Urinary bladder (tissue), 4 donors: ENCODE results near the gene MMP24. TPM values are rescaled to one million over a fixed set of nuclear protein-coding genes. Genes with fewer than 3 reads are reported as not detected.
"Not testable (repeated sequence)": the region's sequence is repeated elsewhere in the genome, so short reads cannot be mapped to it uniquely, and the experiment has no call there.

ENCODE experiments used
- DNase-seq: peaks from one replicate; pipeline ENCODE4 v3.0.0-alpha.2; 2015; ENCODE audit errors: extremely low spot score
- H3K27ac ChIP-seq: one replicate; pipeline ENCODE4 v1.5.1; 2013; ENCODE audit warnings: low read depth, mild to moderate bottlenecking, moderate library complexity
- H3K36me3 ChIP-seq: one replicate; pipeline ENCODE4 v1.6.1; 2013; ENCODE audit warnings: mild to moderate bottlenecking, moderate library complexity; ENCODE audit not compliant: insufficient read depth
- H3K4me1 ChIP-seq: one replicate; pipeline ENCODE4 v1.6.1; 2013; ENCODE audit warnings: mild to moderate bottlenecking, moderate library complexity; ENCODE audit not compliant: insufficient read depth
- H3K4me3 ChIP-seq: one replicate; pipeline ENCODE4 v1.5.1; 2013; ENCODE audit warnings: low read depth, low read length
- WGBS: extraction: QIAGEN DNeasy Blood & Tissue Kit; methylation state at CpG from one replicate; pipeline ENCODE4 v1.1.7; 2013; 5-methylcytosine and 5-hydroxymethylcytosine counted together
- polyA plus RNA-seq: library from polyadenylated mRNA; stranded (reverse); fragments of 200-250 nt; gene quantifications from one replicate; pipeline ENCODE4 v1.2.3, GENCODE V29; 2013
- total RNA-seq: library from RNA; depleted of rRNA; stranded (reverse); fragments of >200 nt; gene quantifications from one replicate; pipeline ENCODE4 v1.2.3, GENCODE V29; 2014
- donor health status: healthy with polysubstance abuse.
- donor health status: healthy.

The MMP24 gene
- total and polyA plus RNA-seq, 2 donors: 0.67 to 1.5 TPM

GRCh38 chr20:35302421-35303335, 76.2 kb downstream of the MMP24 start:
- no peak overlapping the region for H3K4me3 ChIP-seq
- DNase-seq: no peak
- 80% methylated on average over 6 of the region's 6 CpGs for WGBS
- H3K36me3 ChIP-seq: no peaks in the 10 kb centered on the region
- H3K27ac ChIP-seq: no peak overlapping the region
- no peaks in the 10 kb centered on the region for H3K4me1 ChIP-seq

- WGBS: 85% methylated on average over 11 of the region's 11 CpGs
- Histone ChIP-seq H3K4me3 (no peak overlapping the region), H3K27ac (no peak overlapping the region), H3K4me1 (no peaks in the 10 kb centered on the region), H3K36me3 (no peaks in the 10 kb centered on the region)
- DNase-seq: no peak
These were observed 76.9 kb downstream of the MMP24 start for GRCh38 chr20:35303382-35303734.

DNA sequence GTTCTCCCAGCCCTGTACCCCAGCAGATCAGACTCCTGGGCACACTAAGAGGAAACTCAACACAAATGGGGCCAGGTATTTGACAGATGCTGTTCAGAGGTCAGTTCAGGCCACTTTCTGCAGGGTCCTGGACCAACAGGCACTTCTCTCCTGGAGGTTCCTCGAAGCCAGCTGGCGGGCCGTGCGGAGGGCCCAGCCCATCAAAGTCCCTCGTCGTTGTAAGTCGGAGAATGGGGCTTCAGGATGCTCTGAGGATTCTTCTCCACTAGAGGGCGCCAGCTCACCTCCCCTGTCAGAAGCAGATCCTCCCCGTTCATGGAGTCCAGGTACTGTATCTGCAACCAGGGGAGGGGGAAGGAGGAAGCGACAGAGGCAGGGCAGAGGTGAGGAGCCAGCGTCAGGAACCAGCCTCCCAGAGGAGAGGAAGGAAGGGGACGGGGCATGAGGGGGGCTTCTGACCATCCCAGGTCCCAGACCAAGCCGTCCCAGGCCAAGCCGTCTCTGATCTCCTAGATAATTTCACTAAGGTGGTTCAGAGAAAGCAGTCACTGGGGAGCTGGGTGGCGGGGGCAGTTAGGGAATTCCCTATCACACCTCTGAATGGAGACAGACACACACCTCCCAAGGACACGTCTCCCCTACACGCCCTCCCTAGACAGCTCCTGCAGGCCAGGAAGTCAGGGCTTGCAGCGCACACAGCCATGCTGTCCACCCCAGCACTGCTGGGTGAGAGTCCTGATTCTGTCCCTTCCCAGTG, 77.4 kb downstream of the MMP24 start:
- WGBS: 30% methylated on average over 18 of the region's 18 CpGs
- H3K36me3 ChIP-seq: no peaks in the 10 kb centered on the region
- no peak overlapping the region for H3K4me3 ChIP-seq
- no peak for DNase-seq
- H3K27ac ChIP-seq: no peak overlapping the region
- no peaks in the 10 kb centered on the region for H3K4me1 ChIP-seq

DNA sequence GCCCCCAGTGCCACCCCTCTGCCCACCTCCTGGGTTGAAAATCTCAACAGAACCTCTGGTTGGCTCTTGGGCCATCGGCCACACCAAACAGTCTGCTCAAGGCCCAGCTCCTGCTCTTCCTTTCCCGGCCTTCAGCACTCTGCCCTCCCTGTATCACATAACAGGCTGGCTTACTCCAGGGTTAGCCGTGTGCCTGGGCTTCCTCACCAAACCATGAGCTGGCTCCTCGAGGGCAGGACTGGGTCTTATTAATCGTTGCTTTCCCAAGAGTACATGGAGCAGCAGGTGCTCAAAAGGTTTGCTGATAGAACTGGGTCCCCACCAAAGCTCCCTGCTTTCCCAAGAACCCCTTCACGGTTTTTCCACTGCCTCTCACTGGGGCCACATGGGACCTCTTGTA, 78.5 kb downstream of the MMP24 start:
- H3K4me3 ChIP-seq: no peak overlapping the region
- no peak for DNase-seq
- no peaks in the 10 kb centered on the region for H3K36me3 ChIP-seq
- no peak overlapping the region for H3K27ac ChIP-seq
- no peaks in the 10 kb centered on the region for H3K4me1 ChIP-seq
- 87% methylated on average over 6 of the region's 6 CpGs for WGBS

DNA sequence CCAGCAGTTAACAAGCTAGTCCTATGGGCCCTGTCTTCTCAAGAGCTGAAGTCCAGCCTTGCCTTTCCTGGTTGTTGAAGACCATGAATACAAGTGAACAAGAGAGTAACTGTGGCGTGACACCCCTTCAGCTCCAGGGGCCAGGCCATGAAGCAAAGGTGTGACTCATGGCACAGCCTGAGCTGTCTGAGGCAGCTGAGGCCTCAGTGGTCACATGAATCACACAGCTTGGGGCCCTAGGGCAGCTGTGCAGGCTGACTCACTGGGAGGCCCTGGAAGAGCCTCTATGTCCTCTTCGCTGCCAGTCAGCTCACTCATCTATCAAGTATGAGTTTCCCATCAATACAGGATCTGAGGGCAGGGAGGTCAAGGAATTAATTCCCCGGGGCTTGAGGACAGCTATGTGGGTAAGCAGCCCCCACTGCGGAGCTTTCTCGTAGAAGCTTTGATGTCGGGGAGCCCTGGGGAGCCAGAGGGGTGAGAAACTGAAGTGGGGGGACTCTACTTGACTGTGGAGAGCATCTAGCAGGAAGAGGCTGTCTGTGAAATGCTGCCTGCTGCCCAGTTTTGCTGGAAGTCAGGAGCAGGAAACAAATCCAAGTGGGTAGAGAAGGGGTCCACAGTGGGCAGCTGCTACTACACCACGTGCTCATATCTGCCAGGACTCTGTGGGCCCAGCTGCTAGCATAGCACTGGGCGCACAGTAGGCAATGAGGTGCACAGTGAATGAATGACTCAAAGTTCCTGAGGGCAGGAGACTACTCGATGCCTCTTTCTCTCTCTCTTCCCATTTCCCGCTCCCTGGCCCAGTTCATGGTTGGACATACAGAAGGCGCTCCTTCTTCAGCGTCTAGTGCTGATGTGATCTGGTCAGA, 79.4 kb downstream of the MMP24 start:
- no peak for DNase-seq
- Histone ChIP-seq H3K4me1 (no peaks in the 10 kb centered on the region), H3K4me3 (no peak overlapping the region), H3K27ac (no peak overlapping the region), H3K36me3 (no peaks in the 10 kb centered on the region)
- WGBS: 89% methylated on average over 12 of the region's 12 CpGs

- 44% methylated on average over 4 of the region's 4 CpGs for WGBS
- H3K36me3 ChIP-seq: no peaks in the 10 kb centered on the region
- no peak overlapping the region for H3K27ac ChIP-seq
- DNase-seq: no peak
- no peaks in the 10 kb centered on the region for H3K4me1 ChIP-seq
- no peak overlapping the region for H3K4me3 ChIP-seq
These were observed 80.5 kb downstream of the MMP24 start for GRCh38 chr20:35306931-35307517.

DNA sequence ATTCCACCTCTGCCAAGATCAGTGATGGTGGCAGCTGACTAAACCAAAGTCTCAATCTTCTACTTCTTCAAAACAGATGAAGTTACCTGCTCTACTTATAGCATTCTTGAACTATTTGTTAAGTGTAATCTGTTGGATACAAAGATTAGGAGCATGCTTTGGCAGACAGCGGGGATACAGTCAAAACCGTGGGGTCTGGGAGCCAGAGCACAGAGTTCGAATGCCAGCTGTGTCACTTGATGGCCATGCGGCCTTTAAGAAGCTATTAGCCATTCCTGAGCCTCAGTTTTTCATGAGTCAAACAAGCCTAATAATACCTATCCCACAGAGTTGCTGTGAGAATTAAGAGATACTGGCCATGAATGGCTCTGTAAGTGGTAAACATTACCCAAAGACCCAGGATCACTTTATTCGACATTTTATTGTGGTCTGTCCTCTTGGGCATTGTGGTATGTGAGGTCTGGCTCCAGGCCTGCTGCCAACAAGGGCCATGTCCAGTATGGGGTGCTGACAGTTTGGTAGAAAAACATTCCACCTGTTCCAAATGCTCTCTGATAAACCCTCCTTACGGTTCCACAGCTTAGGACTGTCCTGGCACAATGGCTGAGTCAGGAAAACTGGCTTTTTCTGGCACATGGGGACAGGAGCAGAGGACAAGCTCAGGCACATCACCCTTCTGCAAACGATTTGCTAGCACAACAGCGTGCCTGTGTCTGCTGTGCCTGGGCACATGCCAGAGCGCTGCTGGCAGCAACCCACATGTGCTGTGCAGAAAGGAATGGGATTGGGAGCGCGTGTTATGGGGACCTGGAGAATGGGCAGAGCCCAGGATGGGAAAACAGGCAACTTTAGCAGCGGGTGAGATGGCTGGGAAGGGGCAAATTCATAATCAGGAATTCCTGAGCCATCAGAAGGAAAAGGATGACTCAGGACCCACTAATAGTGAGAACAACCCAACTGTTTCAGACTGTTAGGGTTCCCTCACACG, 81.5 kb downstream of the MMP24 start:
- H3K4me1 ChIP-seq: no peaks in the 10 kb centered on the region
- WGBS: 60% methylated on average over 13 of the region's 13 CpGs
- no peaks in the 10 kb centered on the region for H3K36me3 ChIP-seq
- no peak overlapping the region for H3K27ac ChIP-seq
- H3K4me3 ChIP-seq: no peak overlapping the region
- no peak for DNase-seq

DNA sequence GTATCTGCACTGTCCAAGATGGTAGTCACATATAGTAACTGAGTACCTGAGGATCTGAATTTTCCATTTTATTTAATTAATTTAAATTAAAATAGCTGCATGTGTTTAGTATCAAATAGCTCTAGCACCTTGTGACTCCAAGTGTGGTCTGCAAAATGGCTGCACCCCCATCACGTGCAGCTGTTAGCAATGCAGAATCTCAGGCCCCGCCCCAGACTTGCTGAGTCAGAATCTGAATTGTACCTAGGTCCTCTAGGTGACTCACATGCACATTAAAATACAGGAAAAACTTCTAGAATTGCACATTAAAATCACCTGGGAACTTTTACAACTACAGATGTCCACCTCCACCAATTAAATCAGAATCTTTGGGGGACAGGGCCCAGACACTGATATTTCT, 84.9 kb downstream of the MMP24 start:
- Histone ChIP-seq H3K36me3 (no peaks in the 10 kb centered on the region), H3K4me1 (no peaks in the 10 kb centered on the region), H3K27ac (no peak overlapping the region), H3K4me3 (no peak overlapping the region)
- 82% methylated on average over 2 of the region's 2 CpGs for WGBS
- DNase-seq: no peak

DNA sequence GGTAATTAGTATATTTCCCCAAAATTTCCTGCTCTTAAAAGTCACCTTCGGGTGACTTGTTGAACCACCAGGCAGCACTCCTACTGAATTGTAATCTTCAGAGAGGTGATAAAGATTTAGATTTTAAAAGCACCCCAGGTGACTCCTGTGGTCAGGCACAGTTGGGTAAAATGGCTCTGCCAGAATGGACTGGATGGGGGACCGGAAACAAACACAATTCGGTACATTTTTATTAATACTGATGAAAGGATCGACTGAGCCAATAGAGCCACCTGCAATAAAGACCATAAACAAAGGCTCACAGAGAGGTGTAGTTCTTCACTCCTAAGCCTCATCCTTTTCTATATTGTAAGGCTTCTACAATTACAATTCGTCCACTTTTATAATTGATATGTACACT, 85.3 kb downstream of the MMP24 start:
- no peak overlapping the region for H3K27ac ChIP-seq
- 90% methylated on average over 5 of the region's 5 CpGs for WGBS
- H3K36me3 ChIP-seq: no peaks in the 10 kb centered on the region
- no peak overlapping the region for H3K4me3 ChIP-seq
- H3K4me1 ChIP-seq: no peaks in the 10 kb centered on the region
- DNase-seq: no peak

DNA sequence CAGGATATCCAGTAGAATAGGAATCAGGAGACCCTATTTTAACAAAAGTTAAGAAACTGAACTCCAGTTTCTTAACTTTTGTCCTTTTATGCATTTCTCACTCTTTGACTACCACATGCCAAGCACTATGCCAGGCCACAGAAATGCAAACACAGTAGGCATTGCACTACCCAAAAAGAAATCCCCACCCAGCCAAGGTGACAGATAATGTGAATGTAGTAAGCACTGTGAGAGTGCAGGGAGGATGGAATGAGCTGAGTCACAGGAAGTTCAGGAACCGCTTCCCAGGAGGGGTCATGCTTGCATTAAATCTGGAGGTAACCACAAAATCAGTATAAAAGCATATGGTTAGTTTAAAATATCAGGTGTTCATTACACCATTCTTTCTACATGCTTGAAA, 85.8 kb downstream of the MMP24 start:
- 80% methylated on average over 1 of the region's 1 CpG for WGBS
- H3K4me3 ChIP-seq: no peak overlapping the region
- H3K27ac ChIP-seq: no peak overlapping the region
- H3K36me3 ChIP-seq: no peaks in the 10 kb centered on the region
- DNase-seq: no peak
- no peaks in the 10 kb centered on the region for H3K4me1 ChIP-seq

- Histone ChIP-seq H3K4me3 (no peak overlapping the region), H3K4me1 (peaks cover 2% of the 10 kb centered on the region), H3K27ac (no peak overlapping the region), H3K36me3 (peaks cover 1% of the 10 kb centered on the region)
- no peak for DNase-seq
- WGBS: 80% methylated on average over 3 of the region's 3 CpGs
These were observed 88.5 kb downstream of the MMP24 start for GRCh38 chr20:35314816-35315631.

DNA sequence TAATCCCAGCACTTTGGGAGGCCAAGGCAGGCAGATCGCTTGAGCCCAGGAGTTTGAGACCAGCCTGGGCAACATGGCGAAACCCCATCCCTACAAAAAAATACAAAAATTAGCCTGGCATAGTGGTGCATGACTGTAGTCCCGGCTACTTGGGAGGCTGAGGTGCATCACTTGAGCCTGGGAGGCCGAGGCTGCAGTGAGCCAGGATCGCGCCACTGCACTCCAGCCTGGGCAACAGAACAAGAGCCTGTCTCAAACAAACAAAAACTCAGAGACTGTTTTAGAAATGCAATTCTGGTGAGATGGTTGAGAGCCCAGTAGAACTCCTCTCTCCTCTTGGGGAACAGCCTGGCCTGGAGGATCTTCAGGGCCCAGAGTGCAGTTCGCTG, 89.1 kb downstream of the MMP24 start:
- not testable (repeated sequence) for H3K27ac ChIP-seq, H3K36me3 ChIP-seq, DNase-seq, H3K4me1 ChIP-seq, H3K4me3 ChIP-seq
- WGBS: 92% methylated on average over 7 of the region's 7 CpGs
